D341Med (cell line): Measurements from ENCODE around the gene PRDM15.
"Not testable (repeated sequence)": the region's sequence is repeated elsewhere in the genome, so short reads cannot be mapped to it uniquely, and the experiment has no call there.

Experiments
- DNase-seq: peaks from one replicate; pipeline ENCODE4 v3.0.0; 2012; ENCODE audit warnings: low spot score

The PRDM15 gene

DNA sequence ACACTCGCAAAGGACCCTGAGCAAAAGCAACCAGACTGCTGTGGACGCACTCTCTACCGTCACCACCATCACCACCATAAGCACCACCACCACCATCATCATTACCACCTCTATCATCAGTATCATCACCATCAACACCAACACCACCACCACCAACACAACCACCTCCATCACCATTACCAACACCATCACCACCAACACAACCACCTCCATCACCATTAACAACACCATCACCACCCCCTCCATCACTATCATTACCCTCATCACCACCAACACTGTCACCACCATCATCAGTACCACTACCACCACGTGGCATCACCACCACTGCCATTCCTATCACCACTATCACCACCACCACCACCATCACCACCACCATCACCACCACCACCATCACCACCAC lies 73.5 kb downstream of the PRDM15 start:
- DNase-seq, result no peak

DNA sequence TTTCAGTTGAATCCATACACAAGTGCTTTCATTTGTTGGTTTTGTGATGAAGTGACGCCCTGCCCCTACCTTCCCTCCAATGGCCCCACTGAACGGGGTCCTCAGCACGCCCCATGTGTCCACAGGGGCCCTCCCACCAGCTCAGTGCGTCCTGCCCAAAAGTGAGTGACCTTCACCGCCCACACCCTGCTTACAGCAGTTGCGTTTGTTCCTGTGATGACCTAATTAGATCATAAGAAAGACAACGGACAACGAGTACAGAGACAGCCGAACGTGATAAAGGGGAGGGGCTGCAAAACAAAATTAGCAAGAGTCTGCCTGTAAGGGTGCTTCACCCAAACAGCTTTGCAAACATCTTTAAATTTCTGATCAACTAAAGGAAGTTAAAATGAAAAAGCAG lies 74.1 kb downstream of the PRDM15 start:
- DNase-seq, result no peak

DNA sequence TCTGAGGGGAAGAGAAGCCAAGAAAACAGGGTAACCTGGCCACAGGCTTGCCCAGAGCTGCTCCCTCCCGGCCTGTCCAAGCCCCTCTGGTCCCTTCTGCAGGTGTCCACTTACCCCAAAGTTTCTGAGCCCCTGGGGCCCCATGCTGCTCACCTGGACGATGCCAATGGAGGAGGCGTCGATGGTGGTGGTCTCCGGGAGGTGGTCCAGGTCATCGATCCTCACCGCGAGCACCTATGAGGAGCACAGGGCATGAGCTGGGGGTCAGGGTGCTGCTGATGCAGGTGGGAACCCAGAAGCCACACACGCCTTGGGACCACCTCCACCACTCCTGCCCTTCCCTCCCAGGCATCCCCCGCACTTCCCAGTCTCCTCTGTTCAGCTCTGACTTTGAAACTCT lies 74.8 kb downstream of the PRDM15 start:
- no peak for DNase-seq

DNA sequence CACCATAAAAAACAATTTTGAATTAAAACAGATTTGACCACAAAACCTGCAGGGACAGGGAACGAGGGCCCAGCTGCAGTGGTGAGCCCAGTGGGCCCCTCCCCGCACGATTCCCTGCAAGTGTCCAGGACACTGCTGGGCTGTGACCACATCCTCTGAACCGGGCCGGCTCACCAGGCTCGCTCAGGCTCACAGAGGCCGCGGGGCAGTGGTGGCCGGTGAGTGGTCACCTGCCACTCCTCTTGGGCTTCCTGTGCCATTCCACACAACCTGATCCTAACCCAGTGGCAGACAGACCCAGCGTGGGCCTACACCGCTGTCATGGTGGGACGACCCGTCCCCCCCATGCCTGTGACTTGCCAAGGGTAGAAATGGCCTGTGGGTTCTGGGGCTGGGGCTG lies 75.8 kb downstream of the PRDM15 start:
- DNase-seq, result no peak

DNA sequence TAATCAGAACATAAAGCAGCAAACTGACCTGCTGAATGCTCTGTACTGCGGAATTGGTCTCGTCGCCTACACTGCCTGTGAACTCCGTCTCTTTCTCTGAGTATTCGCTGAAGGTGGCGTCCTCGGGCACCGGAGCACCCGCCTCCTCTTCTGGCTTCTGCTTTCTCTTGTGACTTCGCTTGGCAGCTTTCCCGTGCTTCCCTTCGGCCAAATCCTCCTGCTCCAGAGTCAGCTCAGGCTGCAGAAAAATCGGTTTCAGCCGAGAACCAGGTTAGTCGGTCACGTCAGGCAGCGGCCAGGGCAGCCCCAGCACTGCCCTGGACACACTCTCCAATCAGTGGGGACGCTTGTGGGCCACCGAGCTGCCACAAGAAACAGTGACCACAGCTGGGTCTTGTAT lies 76.5 kb downstream of the PRDM15 start:
- DNase-seq, result no peak

DNA sequence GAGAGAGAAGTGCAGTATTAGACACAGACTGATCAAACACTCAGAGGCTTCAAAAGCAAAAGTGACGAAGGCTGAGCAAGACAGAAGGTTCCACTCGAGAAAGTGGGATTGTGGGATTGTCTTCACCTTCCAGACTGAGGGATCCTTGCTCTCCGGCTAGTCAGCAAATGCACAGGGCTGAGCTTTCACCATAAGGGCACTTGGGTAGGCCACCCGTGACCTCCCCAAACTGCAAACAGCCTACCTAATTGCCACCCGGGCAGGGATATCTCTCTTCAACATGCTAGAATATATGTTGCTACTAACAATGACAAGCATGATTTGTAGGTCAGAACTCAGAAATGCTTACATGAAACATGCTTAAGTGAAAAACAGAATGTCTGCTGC lies 77.0 kb downstream of the PRDM15 start:
- DNase-seq, result no peak

DNA sequence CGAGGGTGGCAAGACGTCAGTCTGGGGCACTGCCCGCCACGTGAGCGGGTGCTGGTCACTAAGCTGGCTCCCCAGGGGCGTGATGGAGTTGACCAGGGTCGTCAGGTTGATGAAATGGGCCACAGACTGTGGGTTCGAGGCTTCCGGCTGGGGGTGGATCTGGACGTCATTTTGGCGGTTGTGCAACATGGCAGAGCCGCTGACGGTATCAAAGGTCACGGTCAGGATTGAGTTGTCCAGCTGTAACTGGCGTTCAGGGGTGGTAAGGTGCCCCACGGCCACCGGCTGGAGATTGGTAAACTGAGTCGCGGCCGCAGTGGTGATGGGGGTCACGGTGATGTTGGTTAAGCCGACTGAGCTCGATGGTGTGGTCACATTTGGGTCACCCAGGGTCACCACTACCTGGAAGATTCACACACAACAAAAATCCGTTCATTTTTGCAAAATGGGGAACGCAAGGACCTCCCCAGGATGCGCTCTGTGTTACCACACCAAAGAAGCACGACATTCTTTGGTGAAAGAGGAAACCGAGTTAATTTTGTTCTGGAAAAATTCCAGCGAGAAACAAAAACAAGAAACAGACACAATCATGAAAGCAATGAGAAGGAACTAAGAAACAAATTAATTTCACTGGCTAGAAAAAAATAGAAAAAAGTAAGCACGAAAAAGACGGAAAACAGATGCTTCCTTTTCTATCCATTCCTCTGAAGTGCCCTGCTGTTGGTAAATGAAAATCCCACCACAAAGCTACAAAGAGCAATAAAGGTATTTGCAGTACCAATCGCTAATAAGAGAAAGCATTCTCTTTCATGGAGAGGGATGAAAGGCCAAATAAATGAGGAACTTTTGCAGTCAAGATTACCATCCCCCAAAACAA lies 77.6 kb downstream of the PRDM15 start:
- no peak for DNase-seq

DNA sequence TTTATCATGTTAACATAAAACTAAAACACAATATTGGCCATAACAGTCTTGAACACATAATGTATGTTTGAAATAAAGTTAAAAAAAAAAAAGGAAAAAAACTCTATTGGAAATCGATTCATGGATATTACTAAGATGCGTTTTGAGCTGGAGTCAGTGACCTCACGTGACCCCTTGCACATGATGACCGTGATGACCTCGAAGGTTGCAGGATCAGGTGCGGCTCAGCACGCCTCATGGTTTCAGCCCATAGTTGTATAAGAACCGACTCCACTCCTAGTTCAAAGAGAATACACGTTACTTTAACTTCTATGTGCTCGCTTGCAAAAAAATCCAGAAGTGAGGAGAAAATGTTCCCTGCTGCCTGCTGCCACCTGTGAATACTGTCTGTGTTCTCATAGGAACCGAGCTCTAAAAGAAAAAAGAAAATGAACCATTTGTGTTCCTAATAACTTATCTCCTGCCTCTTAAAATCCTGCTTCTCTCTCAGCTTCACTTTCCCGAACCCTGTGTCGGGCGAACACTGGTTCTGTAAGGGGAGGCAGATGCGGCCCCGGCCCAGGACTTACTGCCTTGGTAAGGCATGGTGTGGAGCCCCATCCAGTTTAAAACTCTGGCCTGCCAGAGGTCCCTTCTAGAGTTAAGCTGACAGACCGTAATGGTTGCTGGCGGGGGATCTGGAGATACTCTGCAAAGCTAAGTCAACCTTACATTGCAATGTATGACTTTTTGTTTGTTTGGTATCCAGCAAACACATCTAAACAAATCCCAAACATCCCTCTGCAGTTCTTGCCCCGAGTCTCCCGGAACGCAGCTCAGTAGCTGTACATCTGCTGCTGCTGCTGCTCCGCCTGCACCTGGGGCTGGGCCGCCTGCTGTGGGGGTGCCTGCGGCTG lies 78.5 kb downstream of the PRDM15 start:
- DNase-seq, result no peak

DNA sequence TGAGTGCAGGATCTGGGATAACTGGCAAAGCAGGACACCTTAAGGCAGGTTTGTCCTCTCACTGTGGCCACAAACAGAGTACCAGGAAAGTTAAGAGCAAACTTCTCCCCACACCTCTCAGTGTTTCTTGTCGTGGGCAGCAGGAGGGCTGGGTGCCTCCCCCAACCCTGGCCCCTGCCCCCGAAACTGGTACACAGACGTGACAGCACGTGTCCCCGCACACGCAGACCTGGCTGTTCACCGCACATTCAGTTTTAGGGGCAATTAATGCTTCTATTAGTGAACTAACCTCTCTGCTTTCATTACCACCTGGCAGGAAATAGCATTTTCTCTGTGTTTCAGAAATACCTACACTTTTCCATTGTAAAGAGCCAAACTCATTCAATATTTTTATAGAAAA lies 79.4 kb downstream of the PRDM15 start:
- no peak for DNase-seq

DNA sequence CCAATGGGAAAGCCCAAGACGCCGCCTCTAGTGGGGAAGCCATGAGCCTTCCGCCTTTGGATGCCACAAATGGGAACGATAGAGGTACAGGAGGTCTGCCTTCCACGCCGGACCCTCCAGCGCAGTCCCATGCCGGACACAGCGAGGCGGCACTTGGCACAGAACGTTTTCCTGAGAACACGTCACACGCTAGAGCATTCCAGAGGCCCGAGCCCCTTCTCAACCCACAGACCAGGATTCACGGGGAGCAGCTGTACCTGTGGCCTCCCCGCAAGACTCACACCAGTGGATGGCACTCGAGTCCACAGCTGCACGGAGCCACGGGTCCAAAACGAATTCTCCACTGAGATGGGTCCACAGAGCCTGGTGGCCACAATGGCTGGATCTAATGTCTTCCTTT lies 80.8 kb downstream of the PRDM15 start:
- no peak for DNase-seq

DNA sequence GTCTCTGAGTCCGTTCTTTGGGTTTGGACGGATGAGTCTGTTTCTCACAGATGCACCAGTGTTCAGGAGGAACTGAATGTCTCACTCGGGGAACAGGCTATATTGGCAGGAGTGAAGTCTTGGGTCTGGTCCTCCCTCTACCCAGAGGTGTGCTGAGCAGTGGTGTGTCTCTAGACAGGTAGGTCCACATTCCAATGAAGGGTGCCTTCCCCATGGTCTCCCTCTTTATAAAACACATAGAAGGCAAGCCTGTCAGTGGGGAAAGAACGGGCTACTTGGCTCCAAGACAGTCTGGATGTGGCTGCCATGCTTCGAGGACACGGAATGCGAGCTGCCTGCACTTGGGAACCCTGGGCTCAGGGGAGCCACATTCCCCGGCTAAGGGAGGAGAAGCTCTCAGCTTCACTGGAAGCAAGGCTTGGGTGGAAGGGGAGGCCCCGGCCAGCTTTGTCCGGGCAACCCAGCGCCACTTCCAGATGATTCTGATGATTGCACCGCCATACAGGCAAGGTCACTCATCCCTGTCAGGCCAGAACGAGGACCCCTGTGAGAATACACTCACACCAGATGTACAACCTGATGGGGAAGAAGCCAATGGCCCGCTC lies 82.6 kb downstream of the PRDM15 start:
- no peak for DNase-seq

DNA sequence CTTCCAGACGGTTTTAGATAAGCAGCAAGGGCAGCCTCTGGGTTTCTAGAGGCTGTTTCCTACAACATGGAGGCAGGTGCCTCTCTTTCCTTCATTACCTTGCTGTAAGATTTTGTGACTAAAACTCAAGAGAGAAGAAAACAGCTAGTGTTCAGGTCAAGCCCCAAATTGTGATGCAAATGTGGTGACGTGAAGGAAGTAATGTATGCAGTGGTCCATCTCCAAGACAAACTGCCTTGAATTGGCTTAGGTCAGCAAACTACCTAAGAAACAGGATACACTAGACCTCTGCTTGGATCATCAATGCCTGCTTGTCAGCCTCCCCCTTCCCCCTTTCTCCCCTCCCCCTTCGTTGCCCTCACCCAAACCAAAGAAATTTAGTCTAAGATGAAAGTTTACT lies 83.4 kb downstream of the PRDM15 start:
- DNase-seq, result no peak

DNA sequence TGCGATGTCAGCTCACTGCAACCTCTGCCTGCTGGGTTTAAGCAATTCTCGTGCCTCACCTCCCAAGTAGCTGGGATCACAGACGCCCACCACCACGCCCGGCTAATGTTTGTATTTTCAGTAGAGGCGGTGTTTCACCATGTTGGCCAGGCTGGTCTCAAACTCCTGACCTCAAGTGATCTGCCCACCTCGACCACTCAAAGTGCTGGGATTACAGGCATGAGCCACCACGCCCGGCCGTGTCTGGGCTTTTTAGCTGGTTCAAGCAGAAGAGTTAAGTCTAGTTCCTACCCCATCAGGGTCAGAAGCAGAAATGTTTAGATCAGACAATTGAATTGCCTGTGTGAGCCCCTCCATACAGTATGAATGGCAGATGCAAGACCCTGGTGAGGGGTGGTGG lies 84.5 kb downstream of the PRDM15 start:
- DNase-seq, result no peak

DNA sequence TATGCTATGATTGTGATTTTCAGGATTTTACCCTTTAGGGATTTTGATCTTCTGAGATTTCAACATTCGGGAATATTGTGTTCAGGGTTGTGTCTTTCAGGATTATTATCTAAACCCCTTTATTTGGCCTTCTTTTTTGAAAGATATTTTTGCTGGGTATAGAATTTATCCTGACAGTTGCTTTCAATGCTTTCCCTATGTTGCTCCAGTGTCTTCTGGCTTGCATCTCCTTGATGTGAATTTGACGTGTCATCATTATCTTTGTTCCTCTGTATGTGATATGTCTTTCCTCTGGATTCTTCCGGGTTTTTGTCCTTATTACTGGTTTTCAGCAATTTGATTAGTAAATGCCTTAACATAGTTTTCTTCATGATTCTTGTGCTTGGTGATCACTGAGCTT lies 86.4 kb downstream of the PRDM15 start:
- DNase-seq, result no peak

DNA sequence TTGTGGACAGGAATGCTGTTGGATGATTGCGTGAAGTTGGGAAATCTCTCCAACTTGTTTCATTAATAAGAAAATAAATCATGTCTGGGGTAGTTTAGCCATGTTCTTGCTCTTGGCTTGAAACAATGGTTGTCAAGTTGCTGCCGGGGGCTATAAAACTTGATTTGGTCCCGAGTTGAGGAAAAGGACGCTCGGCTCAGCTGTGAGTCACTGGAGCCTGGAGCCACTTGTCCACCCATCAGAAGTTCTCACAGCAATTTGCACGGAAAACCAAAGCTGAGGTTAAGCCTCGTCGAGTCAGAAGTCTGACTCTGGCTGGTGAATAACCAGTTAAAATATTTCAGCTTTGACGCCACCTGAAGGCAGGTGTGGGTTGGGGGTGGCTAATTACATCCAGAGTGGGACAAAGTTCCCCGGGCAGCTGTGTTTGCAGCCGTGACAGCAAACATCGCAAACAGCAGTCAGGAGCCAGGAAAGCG lies 92.6 kb downstream of the PRDM15 start:
- DNase-seq, result no peak

DNA sequence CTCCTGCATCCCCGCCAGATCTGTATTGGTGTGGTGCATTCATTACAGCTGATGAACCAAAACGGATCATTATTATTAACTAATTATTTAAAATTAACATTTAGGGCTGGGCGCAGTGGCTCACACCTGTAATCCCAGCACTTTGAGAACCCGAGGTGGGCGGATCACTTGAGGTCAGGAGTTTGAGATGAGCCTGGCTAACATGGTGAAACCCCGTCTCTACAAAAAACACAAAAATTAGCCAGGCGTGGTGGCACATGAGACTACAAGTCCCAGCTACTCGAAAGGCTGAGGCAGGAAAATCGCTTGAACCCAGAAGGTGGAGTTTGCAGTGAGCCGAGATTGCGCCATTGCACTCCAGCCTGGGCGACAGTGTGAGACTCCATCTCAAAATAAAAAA lies 93.9 kb downstream of the PRDM15 start:
- not testable (repeated sequence) for DNase-seq

DNA sequence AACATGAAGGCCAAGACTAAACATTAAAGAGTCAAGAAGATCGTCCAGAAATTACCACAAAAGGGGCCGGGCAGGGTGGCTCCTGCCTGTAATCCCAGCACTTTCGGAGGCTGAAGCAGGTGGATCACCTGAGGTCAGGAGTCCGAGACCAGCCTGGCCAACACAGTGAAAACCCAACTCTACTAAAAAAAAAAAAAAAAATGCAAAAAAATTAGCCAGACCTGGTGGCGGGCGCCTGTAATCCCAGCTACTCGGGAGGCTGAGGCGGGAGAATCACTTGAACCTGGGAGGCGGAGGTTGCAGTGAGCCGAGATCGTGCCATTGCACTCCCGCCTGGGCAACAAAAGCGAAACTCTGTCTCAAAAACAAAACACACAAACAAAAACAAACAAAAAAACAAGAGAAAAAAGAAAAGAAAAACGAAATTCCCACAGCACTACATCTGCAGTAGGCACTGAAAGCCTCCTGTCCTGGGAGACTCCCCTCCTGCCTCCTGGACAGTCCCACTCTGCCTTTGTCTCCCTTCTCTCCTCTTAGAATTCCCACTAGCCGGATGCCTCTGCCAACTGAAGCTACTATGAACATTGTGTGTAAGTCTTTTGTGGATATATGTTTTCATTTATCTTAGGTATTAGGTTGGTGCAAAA lies 94.6 kb downstream of the PRDM15 start:
- DNase-seq, result no peak

DNA sequence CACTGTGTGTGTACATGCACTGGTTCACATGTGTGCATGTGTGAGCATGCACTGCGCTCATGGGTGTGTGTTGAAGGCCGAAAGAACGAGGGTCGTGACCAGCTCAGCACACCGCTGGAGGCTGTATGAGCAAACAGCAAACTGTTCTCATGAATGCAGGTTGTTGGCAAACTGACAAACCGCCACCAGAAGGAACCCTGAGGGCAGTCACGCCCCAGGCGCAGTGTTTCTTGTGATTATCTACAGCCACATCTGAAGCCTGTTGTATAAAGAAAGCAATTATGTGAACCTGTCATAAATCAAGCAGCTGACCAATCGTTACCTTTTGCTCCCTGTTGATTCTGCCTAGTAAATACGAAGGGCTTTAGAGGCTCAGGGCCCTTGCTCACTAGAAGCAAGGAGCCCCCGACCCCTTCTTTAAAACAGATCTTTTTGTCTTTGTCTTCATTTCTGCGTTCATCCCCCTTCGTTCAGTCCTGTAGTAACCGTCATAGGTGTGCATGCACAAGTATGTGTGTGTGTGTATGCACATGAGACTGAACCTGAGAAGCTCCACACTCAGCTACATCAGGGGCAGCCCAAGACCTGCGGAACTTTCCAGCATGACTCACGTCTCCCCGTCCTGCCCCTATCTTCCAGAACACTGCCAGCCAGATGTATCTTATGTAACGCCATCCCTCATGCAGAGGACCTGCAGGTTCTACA lies 95.5 kb downstream of the PRDM15 start:
- DNase-seq, result no peak

DNA sequence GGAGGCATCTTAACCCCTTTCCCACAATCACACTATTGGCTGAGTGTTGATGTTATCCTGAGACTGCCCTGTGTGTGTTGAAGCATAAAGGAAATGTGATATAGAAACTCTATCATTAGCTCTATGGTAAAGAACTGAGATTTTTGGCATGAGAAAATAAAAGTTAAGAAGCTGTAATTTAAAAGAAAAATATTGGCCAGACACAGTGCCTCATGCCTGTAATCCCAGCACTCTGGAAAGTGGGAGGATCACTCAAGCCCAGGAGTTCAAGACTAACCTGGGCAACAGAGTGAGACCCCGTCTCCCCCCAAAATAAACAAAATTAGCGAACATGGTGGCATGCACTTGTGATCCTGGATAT lies 98.1 kb downstream of the PRDM15 start:
- no peak for DNase-seq

DNA sequence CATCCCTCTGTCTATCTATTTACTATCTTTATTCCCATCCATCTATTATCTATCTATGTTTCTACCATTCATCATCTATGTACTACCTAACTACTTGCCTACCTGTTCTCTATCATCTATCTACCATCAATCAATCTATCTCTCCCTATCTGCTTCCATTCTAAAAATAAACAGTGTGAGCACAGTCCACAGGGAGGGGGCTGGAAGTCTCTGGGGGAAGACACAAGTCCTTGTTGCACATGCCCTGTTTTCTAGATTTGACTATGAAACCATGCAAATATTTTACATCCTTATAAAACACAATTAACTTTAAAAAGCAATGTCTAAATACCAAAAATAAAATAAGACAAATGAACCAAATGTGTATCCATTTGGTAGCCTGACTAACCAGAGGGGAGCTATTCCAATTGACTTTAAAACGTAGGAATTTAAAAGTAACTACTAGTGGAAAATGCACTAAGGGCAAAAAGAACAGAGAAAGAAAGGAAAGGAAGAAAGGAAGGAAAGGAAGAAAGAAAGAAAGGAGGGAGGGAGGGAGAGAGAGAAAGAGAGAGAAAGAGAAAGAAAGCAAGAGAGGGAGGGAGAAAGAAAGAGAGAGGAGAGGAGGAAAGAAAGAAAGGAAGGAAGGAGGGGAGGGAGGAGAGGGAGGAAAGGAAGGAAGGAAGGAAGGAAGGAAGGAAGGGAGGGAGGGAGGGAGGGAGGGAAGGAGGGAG lies 98.7 kb downstream of the PRDM15 start:
- no peak for DNase-seq

DNA sequence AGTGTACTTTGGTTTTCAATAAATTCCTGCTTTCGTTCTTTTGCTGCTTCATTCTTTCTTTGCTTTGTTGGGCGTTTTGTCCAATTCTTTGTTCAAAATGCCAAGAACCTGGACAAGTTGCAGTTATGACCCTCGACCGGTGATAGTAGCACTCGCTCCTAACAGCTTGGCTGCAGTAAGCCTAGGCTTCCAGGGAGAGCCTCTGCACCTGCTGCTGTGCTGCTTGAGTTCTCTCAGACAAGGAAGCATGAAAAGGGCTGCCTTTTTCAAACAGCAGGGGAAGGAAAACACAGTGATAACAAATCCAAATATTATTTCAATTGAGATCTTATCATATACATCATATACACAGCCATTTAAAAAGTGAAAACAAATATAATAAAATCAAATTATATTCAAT lies 99.5 kb downstream of the PRDM15 start:
- DNase-seq, result no peak
